ENCODE data around the gene GRM7.

Gene GRM7

GRCh38 chr3:7788881-7789280, 928.0 kb downstream of the GRM7 start:
- no peak overlapping the region for H3K4me3 ChIP-seq (ENCODE audit: low read depth, low read length)
- TF ChIP-seq CTCF (IDR thresholded peaks at IDR 0.05; ENCODE audit: low read depth, low read length): no peak

- no peak overlapping the region for H3K4me3 ChIP-seq (ENCODE audit: low read depth, low read length)
- TF ChIP-seq CTCF (IDR thresholded peaks at IDR 0.05; ENCODE audit: low read depth, low read length): no peak
Measured at GRCh38 chr3:7789324-7789723, 928.4 kb downstream of the GRM7 start.

GRCh38 chr3:7790141-7790540, 929.2 kb downstream of the GRM7 start:
- TF ChIP-seq CTCF (IDR thresholded peaks at IDR 0.05; ENCODE audit: low read depth, low read length): no peak
- no peak overlapping the region for H3K4me3 ChIP-seq (ENCODE audit: low read depth, low read length)
